Activated naive CD4-positive, alpha-beta T cell (primary cell): ENCODE data around the gene STK24.
A peak's percentile ranks its signal among the peaks of the same experiment; 100 is the strongest.

Experiments used
- DNase-seq, 4 experiments: peaks; one replicate each; lab custom pipeline; 2025; lab: John Stamatoyannopoulos, UW

The STK24 gene

DNA sequence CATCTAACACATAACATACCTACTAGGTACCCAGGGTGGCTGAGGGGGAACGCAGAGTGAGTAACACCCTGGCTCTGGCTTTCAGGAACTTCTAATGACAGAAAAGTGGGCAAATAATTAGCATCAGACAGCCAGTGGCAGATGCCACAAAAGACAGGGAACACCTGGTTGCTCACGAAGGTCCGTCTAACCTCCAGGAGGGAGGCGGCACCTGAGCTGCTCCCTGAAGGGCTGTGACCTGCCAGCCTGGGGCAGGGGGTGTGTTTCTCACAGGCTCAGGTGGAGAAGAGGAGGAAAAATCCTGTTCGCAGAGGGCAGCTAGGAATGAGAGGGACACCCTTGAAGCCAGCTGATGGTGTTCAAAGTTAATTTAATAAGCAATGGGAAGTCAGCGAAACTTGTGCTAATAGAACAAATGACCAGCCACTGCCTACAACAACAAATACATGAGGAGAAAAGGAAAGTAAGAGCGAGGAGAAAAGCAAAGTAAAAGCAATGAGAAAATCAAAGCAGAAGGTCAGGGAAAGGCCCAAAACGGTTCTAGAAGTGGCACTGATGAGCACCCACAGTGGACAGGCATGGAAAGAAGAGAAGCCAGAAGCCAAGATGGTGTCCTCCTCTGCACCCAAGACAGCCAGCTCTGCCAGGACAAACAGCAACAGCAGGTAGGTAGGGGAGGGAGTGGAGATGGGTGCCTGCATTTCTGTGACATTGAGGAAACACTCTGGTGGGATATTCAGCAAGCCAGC is 87.3 kb downstream of the STK24 start:
- no peak for DNase-seq

DNA sequence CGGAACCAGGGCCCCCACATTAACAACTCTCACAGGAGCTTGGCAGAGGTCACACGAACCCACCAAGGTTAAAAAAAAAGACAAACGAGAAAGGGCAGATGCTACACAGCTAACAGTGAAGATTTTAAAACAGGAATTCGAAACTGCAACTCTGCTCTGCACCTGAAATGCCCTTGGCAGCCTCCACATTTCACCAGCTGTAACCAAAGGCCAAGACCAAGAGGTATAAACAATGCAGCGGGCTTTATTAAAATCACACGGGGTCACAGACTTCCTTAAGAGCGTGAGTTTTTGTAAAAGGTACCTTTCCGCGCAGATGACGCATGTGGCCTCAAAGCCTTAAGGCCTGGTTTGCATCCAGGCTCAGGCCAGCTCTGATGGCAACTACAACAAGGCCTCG is 88.2 kb downstream of the STK24 start:
- DNase-seq, result no peak

DNA sequence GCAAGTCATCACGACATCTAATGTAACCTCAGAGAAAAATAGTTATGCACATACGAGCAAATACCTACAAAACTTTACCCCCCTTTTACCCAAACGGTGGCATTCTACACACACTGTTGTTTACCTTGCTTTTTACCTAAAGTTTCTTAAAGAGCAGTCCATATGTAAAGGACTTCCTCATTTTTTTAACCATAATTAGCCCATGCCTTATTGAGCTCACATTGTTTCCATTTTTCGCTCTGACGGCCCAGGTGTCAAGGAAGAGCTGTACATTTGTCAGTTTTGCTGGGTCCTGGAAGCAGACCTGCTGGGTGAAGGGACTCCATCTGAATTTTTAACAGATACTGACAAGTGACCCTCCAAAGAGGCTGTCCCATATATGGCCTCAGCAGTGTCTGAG is 89.4 kb downstream of the STK24 start:
- no peak for DNase-seq

DNA sequence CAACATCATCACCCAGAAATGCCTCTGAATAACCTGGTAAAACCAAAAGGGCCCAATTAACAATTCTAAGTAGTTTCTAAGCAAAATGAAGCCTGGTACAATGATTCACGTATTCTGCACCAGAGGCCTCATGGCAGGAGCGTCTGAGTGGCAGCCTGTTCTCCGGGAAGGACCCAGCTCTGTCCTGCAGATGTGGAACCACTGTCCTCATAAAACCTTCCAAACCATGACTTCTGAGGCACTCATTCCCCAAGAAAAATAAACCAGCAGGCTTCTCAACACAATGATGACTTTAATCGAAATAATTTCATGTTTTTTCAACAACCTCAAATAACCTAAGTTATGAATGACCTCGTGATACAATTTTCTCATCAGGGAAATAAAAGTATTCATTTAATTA is 89.9 kb downstream of the STK24 start:
- DNase-seq, result no peak

DNA sequence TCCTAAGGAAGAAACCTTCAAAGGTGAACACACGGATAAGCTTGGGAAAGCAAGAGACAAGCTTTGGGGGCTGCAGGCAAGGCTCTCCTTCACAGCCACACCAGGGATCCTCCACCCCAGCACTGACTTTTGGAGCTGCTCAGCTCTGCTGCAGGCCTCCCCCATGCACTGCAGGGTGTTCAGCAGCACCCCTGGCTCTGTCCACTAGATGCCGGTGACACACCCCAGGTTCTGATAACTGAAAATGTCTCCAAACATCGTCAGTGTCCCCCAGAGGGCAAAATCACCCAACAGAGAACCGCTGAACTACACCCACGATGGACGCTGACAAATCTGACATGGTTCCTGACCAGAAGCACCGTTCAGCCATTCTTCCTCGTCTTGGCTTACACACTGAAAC is 90.5 kb downstream of the STK24 start:
- DNase-seq, result no peak

DNA sequence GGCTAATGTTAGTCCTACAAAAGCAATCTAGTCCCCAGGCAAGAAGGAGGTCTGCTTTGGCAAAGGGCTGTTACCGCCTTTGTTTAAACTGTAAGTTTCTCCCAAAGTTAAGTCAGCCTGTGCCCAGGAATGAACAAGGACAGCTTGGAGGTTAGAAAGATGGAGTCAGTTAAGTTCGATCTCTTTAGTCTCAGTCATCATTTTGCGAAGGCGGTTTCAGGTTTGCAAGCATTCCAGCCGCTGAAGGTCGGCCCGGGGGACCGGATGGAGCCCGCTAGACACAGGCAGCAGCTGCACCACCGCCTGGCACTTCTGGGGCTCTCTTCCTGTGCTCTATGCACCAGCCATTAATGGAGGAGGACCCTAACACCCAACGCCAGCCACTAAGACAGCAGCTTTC is 91.3 kb downstream of the STK24 start:
- DNase-seq, result no peak

DNA sequence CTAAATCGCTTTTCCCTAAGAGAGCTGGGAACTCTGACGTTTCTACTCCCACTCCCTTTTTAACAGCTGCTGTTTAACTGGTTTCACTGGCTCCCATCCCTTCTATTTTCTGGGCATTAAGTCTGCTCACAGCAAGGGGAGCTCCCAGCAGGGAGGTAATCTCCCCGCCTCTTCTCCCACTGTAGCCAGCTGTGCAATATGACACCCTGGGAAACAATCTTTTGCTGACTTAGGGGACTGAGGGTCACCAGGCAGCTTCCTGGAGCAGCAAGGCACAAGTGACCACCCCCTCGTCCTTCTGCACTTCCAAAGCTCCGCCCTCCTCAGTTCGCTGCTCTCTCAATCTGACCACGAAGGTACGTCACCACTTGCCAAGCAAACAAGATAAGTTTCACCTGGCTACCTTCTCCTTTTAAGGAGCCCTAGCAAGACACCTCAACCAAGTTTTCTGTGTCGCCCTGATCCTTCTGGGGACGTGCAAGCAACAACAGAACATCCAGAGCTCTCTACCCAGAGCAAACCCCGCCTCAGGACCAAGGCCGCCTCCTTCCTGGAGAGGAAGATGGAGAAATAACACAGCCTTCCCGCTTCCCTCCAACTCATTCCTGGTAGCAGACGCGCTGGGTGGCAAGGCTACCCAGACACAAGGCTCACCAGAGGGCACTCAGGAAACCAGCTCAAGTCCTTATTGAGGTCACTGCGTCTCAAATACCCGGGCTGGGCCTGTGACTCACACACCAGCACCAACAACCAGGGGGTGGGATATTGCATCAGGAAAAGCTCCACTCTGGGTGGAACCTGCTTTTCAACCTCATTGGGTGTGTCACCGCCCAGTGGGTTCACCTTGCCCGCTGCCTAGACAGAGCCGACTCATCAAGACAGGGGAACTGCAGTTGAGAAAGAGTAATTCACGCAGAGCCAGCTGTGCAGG is 92.4 kb downstream of the STK24 start:
- DNase-seq, result no peak

DNA sequence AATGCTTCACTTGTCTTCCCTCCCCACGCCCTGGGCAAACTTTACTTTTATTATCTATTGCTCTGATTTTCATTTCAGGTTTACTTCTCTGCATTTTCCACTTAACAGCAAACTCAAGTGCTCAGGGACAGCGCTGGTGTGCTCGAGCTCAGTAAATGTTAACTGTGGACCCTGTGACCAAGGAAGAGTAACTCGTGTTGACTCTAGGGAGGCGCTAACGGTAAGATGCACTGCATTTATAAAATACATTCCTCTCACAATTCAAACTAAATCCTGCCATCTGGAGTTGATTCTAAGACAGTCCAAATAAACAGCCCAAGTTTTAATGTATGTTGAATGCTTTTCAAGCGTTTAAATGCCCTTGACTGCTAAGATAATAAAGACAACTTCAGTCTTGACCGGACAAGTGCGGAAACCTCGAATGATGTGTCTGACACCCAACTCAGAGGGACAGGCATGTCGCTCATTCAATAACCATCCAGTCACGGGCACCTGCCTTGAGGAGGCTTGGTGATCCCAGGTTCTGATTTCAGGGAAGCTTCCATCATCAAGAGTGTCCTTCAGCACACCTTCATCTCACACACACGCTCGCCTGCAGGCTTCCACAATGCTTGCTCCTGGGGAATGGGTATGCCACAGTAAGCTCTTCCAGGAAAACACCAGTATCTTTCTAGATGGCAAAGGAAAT is 93.2 kb downstream of the STK24 start:
- DNase-seq, result no peak

DNA sequence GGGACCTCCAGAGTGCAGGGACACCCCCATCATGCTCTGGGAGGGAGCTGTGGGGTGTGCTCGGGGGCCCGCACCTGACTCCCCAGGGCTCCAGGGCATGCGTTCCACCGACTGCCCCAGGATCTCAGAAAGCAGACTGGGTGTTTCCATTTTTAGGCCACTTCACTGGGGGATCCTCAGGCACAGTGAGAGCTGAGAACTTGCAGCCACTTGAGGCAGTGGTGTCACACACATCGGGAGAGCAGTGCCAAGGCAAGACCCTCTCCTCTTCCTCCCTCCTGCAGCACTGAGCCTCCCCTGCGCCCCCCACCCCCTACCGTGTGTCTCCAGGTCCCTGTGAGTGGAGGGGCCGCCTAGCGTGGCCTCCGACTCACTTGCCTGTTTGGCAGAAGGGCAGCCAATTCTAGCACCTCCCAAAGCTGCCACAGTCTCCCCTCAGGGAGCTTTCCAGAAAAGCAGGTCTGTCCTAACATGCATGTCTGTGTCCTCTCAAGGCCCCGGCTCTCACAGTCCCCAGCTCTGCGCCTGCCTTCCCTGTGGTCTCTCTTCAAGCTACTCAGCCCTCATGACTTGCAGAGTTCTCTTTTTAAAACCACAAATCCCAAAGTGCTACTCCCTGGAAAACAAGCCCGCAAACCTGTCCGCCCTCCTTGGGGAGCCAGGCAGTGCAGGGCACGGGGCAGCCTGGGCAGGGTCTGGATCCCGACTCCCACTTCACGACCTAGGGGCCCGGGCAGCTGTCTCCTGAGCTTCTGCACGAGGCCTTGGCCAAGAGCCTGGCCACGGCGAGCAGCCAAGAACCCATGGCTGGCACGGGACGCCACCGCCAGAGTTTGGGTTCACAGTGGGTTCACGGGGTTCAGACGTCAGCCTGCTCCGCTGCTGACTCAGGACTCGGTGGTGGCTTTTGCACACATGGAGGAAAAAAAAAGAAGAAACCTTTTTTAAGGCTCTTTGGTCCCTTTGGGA is 94.1 kb downstream of the STK24 start:
- no peak for DNase-seq

DNA sequence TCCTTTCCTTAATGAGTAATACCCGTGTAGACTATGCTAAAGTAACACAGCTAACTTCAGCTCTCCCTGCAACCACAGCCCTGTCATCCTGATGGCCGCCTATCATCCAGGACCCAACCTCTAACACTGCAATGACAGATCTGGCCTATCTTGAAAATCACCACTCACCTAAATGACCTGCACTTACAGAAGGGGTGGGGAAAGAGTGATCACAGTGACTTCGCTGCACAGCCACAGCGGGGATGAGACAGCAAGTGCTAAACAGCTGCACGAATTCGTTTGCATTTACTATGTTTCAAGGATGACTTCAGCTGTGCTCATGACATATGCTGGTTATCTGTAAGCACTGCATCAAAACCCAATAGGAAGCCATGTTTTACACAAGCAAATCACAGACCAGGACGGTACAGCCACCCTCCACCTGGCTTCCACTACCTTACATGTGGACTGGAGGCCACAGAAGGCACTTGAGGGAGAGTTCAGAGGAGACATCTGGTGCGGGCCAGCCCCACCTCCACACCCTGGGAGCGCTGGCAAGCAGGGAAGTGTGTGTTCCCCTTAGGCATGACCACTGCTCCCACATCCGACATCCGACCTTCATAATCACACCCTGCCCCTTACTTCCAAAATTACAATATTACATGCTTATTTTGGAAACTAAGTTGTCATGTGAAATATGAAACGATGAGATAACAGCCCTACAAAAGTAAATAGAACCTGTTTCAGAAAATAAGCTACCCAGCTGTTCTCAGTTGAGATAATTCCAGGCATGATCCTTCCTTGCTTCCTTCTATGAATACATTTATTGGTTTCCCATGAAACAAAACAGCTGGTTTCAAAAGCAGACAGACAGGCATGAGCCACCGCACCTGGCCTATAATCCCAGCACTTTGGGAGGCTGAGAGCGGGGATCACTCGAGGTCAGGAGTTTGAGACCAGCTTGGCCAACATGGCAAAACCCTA is 95.7 kb downstream of the STK24 start:
- no peak for DNase-seq

DNA sequence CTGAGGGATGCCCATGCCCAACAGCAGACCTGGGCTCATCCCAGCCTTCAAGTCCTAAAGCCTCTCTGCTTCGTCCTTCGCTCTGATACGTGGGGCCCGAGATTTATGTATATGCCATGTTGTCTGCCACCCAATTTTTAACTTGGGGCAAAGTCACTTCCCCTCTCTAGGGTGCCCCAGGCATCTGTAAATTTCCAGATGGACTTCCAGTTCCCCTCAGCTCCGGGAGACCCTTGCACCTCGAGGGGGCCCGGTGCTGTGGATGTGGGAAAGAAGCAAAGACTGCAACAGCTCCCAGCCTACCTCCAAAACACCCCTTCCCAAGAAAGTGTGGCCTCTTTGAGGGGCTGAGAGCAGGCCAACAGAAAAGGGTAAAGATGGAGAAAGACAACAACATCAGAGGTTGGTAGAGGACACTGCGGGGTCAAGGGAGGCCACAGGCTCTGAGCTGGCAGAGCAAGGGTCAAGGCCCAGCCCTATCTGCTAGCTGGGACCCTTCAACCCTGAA is 97.4 kb downstream of the STK24 start:
- DNase-seq, result no peak

DNA sequence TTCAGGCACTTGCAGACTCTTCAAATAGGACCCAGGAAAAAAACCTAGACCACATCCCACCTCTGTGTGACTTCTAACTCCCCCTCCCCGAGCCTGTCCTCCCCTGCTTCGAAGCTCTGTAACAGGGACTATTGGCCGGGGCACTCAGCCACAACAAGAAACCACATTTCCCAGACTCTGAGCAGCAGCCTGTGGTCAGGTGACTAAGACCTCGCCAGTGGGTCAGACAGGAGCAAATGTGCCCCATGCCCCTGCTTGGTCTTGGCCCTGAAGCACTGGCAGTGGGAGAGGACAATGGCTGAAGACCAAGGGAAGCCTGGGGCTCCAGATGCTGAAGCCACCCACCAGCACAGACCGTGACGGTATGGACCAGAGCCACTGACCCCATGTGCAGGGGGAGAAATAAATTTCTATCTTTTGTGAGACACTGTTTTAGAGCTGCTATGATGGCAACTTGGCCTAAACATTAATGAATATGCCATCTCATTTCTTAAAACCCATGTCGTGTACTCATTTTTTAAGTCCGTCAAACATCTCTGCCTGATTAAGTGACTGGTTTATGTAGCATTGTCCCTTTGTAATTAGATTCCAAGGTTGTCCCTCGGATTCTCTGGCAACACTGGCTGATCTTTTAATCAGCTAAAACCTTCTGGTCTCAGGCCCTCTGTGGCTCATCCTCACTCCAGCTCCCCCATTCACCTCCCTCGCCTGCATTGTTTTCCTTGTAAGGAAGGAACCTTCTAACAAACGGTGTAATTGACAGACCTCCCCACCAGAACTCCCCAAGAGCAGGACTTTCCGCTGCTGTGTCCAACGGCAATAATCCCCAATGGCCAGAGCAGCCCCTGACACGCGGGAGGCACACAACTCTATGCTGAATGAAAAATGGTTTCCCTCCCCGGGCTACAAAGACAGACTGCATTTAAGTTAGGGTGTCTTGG is 98.4 kb downstream of the STK24 start:
- DNase-seq, result no peak

DNA sequence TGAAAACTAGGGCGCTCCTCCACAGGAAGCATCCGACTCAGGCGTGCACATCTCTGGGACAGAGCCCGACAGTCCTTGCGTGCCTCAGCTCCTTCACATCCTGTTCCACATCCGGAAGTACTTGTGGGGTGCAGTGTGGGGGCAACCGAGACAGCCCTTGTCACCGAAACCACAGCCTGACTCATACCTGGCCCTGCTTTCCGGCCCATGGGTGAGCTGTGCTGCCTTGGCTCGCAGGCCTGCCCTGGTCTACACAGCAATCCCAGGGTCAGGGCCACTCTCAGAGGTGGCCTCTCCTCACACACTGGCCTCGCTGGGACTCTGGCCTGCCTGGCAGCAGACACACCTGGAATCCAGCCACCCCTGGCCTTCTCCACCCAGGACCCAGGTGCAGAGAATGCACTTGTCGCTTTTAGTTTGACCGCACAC is 100.4 kb downstream of the STK24 start:
- DNase-seq, result peak in 3 of 4 experiments; percentile 34 to 67 (median 57)

DNA sequence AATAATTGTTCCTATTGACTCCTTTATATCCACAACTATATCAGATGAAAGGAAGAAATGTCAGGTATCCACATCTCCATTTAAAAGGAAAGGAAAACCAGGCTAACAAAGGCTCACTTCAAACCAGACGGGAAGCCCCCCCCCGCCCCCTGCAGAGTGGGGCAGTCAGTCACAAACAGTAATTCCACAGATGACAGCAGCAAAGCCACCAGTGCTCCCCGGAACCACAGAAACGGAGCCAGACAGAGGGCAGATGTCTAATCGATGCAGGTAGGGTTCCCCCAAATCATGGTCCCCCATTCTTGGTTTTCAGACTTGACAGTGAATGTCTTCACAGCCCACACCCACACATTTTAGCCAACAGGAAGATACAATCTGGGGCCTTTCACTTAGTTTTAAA is 100.8 kb downstream of the STK24 start:
- peak in 1 of 4 experiments; percentile 8 for DNase-seq

DNA sequence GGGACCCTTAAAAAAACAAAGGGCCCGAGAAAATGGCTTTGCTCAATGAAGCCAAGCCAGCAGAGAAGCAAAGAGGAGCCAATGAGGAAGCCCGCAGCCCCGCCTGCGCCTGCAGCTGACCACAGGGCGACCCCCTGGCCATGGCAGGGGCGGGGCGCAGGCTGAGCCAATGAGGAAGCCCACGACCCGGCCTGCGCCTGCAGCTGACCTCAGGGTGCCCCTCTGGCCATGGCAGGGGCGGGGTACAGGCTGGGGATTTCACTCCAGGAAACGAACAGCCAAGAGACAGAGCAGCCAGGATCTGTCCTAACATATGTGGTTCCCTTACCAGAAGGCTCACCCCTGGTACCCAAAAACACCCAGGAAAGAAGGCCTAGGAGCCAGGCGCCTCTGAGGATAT is 101.4 kb downstream of the STK24 start:
- no peak for DNase-seq

DNA sequence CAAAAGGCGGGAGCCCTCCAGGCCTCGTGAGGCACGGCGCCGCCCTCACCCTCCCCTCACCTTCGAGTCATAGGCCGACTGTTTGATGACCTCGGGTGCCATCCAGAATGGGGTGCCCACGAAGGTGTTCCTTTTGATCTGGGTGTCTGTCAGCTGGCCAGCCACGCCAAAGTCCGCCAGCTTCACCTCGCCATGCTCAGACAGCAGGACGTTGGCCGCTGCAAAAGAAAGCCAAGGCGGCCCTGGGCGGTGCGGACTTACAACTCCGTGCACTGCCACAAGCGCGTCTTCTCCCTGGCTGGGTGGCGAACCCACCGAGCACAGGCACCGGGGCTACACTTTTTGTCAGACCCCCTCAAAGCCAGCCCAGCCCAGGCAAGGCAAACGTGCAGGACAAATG is 102.1 kb downstream of the STK24 start:
- DNase-seq, result no peak

DNA sequence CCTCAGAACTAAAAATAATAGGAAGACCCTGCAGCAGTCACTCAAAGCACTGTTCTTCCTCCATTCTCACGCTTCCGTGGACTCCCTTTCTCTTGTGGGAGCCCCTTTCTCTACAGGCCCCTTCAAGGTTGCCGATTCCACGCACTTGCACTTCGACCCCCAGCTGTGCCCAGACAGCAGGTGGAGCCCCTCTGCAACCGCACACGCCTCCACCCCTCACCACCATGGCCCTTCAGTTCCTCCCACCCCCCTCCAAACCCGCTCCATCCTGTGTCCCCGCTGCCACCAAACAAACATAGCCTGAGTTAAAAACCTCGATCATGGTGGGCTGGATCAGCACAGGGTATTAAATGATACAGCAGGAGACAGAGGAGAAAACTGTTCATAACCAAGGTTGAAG is 102.6 kb downstream of the STK24 start:
- no peak for DNase-seq

DNA sequence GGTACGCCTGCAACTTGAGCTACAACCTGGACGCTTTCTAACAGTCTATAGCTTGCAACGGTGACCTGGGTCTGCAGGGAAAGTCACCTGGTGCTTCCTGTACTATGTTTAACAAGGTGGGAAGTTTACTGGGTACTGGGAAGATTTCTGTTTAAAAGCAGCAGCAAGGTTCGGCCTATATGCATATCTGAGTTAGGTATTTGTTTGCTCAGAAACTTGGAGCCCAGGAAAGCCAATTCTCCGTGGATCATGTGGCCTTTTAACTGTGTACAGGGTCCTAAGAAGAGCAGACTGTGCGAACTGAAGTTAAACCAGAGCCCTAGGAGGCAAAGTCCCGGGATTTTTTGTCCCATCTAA is 103.1 kb downstream of the STK24 start:
- no peak for DNase-seq
